ENCODE results near the gene POU2AF2.
A peak's percentile ranks its signal among the peaks of the same experiment; 100 is the strongest.
"Not testable (repeated sequence)": the region's sequence is repeated elsewhere in the genome, so short reads cannot be mapped to it uniquely, and the experiment has no call there.

The POU2AF2 gene

GRCh38 chr11:111258046-111258445 is 12.5 kb downstream of the POU2AF2 start:
- DNase-seq (ENCODE audit: low spot score) = no peak

GRCh38 chr11:111259896-111260295 is 14.4 kb downstream of the POU2AF2 start:
- peak; percentile 12 for DNase-seq (ENCODE audit: low spot score)

GRCh38 chr11:111260811-111261210 is 15.3 kb downstream of the POU2AF2 start:
- no peak for DNase-seq (ENCODE audit: low spot score)

GRCh38 chr11:111264646-111265045 is 19.1 kb downstream of the POU2AF2 start:
- DNase-seq (ENCODE audit: low spot score) = no peak

- no peak for DNase-seq (ENCODE audit: low spot score)
These were observed 19.9 kb downstream of the POU2AF2 start for GRCh38 chr11:111265421-111265820.

- not testable (repeated sequence) for DNase-seq (ENCODE audit: low spot score)
These were observed 22.8 kb downstream of the POU2AF2 start for GRCh38 chr11:111268303-111268702.

GRCh38 chr11:111269146-111269868 is 23.8 kb downstream of the POU2AF2 start:
- DNase-seq (ENCODE audit: low spot score) = peak; percentile 17

- no peak for DNase-seq (ENCODE audit: low spot score)
These were observed 26.9 kb downstream of the POU2AF2 start for GRCh38 chr11:111272420-111272819.

GRCh38 chr11:111282562-111283075 is 37.1 kb downstream of the POU2AF2 start:
- DNase-seq (ENCODE audit: low spot score) = no peak

- no peak for DNase-seq (ENCODE audit: low spot score)
These were observed 38.5 kb downstream of the POU2AF2 start for GRCh38 chr11:111283945-111284481.

GRCh38 chr11:111285189-111286091 is 39.9 kb downstream of the POU2AF2 start:
- DNase-seq (ENCODE audit: low spot score) = no peak

- no peak for DNase-seq (ENCODE audit: low spot score)
These were observed 46.2 kb downstream of the POU2AF2 start for GRCh38 chr11:111291764-111292163.

- DNase-seq (ENCODE audit: low spot score) = not testable (repeated sequence)
These were observed 46.9 kb downstream of the POU2AF2 start for GRCh38 chr11:111292408-111292807.

- DNase-seq (ENCODE audit: low spot score) = no peak
These were observed 50.7 kb downstream of the POU2AF2 start for GRCh38 chr11:111296196-111296595.

- no peak for DNase-seq (ENCODE audit: low spot score)
These were observed 52.2 kb downstream of the POU2AF2 start for GRCh38 chr11:111297696-111298095.

- DNase-seq (ENCODE audit: low spot score) = no peak
These were observed 53.0 kb downstream of the POU2AF2 start, which contains the start of gene POU2AF3 for GRCh38 chr11:111298413-111299100. Gene POU2AF3 (plus strand): TSS chr11:111298546. CDS start chr11:111298582, 36 bp downstream.

GRCh38 chr11:111299101-111300026 is 53.8 kb downstream of the POU2AF2 start:
- peak; percentile 64 for DNase-seq (ENCODE audit: low spot score)

- no peak for DNase-seq (ENCODE audit: low spot score)
These were observed 55.0 kb downstream of the POU2AF2 start for GRCh38 chr11:111300569-111300968.

- DNase-seq (ENCODE audit: low spot score) = no peak
These were observed 55.7 kb downstream of the POU2AF2 start for GRCh38 chr11:111301004-111301841.

GRCh38 chr11:111301842-111302118 is 56.3 kb downstream of the POU2AF2 start:
- DNase-seq (ENCODE audit: low spot score) = no peak
